ENCODE results near the gene OR2AP1.

- no peak for TF ChIP-seq POLR2A (IDR thresholded peaks at IDR 0.05)
- TF ChIP-seq CTCF (IDR thresholded peaks at IDR 0.05): no peak
Measured at GRCh38 chr12:55585817-55586216, 13.5 kb downstream of the OR2AP1 start.

All from thyroid gland (tissue), 4 donors.